GM12873 (cell line): Measurements from ENCODE around the gene BRMS1L.

Source experiments
- TF ChIP-seq, protein P1 (sequence below): IDR thresholded peaks from 2 replicates; pipeline ENCODE4 v1.5.1; 2012; ENCODE audit warnings: low read depth, mild to moderate bottlenecking, moderate library complexity, low read length, control low read depth; ENCODE audit not compliant: insufficient read depth; ENCODE audit errors: missing control alignments

Gene BRMS1L

DNA sequence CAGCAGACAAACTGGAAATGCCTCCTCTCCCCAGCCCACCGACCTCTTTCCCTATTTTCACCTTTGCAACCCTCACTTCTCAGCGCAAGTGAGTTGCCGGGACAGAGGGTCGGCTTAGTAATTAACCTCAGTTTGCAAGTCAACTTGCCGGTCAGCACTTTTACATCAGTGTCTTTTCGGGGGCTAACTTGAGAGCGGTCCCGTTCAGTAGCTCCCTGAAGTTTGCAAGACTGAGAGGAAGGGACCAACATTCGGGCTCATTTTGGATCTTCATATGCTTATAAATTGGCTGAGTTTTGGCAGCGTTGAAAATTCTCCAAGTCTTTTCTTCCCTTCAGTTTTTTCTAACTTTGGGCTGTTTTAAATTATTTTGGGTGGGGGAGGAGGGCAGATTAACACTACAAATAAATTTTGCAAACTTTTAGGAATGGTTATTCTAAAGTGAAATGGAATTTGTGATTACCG, 846 bp downstream of the BRMS1L start:
- TF ChIP-seq, protein P1, sequence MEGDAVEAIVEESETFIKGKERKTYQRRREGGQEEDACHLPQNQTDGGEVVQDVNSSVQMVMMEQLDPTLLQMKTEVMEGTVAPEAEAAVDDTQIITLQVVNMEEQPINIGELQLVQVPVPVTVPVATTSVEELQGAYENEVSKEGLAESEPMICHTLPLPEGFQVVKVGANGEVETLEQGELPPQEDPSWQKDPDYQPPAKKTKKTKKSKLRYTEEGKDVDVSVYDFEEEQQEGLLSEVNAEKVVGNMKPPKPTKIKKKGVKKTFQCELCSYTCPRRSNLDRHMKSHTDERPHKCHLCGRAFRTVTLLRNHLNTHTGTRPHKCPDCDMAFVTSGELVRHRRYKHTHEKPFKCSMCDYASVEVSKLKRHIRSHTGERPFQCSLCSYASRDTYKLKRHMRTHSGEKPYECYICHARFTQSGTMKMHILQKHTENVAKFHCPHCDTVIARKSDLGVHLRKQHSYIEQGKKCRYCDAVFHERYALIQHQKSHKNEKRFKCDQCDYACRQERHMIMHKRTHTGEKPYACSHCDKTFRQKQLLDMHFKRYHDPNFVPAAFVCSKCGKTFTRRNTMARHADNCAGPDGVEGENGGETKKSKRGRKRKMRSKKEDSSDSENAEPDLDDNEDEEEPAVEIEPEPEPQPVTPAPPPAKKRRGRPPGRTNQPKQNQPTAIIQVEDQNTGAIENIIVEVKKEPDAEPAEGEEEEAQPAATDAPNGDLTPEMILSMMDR = no peak

DNA sequence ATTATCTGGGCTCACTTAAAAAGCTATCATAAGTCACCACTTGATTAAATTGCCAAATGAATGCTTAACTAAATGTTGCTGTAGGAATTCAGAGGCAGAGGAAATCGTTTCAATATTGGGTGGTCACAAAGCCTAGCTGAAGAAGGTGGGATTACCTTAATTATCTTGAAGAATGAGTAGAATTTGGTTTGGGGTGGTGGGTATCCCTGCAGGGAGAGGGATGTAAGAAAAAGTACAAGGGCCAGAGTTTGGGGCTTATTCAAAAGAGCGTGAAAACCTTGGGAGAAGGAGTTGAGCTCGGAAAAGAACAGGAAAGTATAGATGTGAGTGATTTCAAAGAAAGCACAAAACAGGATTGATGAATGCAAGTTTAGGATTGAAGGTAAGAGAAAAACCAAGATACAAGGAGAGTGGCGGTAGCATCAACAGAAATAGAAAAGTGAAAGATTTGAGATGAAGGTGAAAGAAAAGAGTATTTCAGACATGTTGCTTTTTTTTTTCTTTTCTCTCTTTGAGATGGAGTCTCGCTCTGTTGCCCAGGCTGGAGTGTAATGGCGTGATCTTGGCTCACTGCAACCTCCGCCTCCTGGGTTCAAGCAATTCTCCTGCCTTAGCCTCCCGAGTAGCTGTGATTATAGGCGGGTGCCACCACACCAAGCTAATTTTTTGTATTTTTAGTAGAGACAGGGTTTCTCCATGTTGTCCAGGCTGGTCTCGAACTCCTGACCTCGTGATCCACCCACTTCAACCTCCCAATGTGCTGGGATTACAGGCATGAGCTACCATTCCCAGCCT, 1.7 kb downstream of the BRMS1L start:
- TF ChIP-seq, protein P1 = no peak

DNA sequence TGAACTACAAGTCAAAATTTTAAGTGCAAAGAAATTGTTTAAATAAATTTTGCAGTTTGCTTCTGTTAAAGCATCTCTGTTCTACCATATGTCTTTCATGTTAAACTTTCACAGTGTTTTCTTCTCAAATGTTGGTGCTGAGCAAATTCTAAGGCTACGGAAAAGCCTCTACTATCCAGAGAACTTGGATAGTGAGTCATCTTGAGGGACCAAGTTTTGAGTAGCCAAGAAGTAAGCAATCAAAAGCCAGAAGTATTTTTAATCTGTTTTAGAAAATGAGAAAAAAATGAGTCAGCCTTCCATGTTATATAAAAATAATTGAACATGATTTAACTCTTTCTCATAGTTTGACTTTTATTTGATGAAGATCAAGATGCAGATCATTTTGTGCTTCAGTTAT, 3.3 kb downstream of the BRMS1L start:
- TF ChIP-seq, protein P1 = no peak

DNA sequence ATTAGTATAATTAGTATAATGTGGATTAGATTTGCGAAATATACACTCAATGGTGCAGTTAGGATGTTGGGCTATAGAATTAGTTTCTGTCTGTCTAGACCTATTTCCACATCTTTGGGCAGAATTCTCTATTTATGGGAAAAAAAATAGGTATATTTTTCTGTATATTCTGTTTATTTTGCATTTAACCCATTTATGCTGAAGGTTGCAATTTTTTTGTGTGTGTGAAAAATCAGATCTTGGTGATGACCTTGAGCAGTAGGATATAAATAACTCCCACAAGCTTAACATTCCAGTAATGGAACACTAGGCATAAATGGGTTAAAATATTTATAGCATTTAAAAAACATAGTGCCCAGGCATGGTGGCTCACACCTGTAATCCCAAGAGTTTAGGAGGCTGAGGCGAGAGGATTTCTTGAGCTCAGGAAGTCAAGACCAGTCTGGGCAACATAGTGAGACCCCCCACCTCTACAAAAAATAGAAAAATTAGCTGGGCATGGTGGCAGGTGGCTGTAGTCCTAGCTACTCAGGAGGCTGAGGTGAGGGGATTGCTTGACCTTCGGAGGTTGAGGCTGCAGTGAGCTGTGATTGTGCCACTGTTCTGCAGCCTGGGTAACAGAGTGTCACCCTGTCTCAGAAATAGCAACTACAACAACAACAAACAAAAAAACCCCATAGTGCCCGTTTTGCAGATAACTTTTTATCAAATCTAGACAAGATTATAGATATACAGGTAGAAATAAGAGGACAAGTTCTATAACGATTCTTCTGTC, 9.3 kb downstream of the BRMS1L start:
- TF ChIP-seq, protein P1 = no peak

DNA sequence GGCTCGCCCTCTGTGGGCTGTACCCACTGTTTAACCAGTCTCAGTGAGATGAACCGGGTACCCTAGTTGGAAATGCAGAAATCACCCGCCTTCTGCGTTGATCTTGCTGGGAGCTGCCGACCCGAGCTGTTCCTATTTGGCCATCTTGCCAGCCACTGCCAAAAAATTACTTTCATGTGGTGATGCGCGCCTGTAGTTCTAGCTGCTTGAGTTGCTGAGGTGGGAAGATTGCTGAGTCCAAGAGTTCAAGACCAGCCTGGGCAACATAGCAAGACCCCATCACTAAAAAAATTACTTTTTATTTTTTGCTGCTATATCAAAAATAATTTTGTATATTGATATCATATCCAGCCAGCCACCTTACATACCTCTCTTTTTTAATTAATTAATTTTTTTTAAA, 18.4 kb downstream of the BRMS1L start:
- TF ChIP-seq, protein P1 = no peak

DNA sequence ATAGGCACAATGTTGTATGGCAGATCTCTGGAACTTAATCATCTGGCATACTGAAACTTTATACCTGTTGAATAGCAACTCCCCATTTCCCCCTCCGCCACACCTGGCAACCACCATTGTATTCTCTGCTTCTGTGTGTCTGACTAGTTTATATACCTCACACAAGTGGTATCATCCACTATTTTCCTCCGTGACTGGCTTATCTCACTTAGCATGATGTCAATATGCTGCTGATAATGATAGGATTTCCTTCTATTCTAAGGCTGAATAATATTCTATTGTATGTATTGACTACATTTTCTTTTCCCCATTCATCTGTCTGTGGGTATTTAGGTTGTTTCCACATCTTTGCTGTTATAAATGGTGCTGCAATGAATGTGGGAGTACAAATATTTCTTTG, 21.5 kb downstream of the BRMS1L start:
- TF ChIP-seq, protein P1 = no peak

DNA sequence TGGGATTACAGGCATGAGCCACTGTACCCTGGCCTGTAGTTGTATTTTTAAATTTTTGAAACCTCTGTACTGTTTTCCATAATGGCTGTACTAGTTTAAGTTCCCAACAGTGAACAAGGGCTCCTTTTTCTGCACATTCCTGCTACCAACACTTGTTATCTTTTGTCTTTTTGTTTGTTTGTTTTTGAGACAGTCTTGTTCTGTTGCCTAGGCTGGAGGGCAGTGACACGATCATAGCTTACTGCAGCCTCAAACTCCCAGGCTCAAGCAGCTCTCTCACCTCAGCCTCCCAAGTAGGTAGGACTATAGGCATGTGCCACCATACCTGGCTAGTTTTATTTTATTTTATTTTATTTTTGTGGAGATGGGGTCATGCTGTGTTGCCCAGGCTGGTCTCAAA, 23.0 kb downstream of the BRMS1L start:
- TF ChIP-seq, protein P1 = no peak
